IPS-18c (cell line): ENCODE results near the gene MLH1.

Experiments used
- H3K4me3 ChIP-seq: 2 replicates; pipeline ENCODE4 v1.7.0; 2013; ENCODE audit warnings: low read depth, mild to moderate bottlenecking, low read length, moderate library complexity; ENCODE audit not compliant: insufficient read depth
- H3K9me3 ChIP-seq: one replicate; pipeline ENCODE4 v1.6.1; 2013; ENCODE audit warnings: mild to moderate bottlenecking, low read length, moderate library complexity; ENCODE audit not compliant: control insufficient read depth, insufficient read depth

Gene MLH1

DNA sequence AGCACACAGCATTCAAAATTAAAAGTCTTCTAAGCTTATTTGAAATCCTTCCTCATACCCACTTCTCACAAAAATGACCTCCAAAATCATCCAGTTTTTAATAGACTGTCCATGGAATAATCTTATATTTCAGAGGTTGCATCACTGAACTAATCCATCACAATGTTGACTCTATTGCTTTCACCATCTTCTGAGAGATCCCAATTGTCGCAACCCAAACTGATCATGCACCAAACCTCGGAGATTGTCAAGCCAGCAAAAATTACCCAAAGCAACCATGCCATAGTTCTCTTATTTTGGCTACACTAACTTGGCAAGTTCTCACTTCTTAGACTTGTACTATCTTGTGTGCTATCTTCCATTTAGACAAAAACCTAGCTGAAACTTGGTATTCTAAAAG is 105.6 kb downstream of the MLH1 start:
- Histone ChIP-seq H3K4me3 (no peak overlapping the region), H3K9me3 (no peaks in the 10 kb centered on the region)

DNA sequence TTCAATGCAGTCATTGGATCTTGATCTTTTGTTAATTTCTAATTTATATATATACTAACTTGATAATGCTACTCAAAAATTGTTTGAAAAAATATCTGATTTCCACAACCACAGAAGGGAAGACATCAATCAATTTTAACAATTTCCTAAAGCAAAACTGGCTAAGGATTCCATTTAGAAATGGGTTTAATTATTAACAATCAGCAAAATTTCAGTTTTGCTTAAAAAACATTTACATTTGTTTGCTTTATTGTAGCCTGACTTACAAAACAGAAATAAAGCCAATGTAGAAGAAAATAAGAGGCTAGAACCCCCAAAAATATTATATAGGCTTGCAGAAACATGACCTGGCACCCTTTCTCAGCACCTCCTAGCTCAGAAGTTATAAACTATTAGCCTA is 106.2 kb downstream of the MLH1 start:
- no peaks in the 10 kb centered on the region for H3K9me3 ChIP-seq
- no peak overlapping the region for H3K4me3 ChIP-seq

DNA sequence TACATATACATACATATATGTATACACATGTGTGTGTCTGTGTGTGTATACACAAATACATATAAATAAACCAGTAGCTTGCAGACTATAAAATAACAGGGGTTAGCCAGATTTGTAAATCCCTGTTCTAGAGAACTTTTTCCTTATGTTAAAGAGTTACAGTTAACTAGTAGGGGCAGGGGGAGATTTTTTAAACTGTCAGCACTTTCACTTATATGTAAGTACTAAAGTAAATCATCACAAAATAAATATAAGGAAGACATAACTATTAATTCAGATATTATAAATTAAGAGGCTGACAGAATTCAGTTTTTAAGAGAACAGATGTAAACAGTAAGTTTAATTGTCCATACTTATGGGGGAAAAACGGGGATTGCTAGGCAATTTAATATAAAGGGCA is 107.1 kb downstream of the MLH1 start:
- Histone ChIP-seq H3K9me3 (no peaks in the 10 kb centered on the region), H3K4me3 (no peak overlapping the region)
